Kidney (tissue), 14 donors: ENCODE data around the gene GPX4. TPM values are rescaled to one million over a fixed set of nuclear protein-coding genes. Genes with fewer than 3 reads are reported as not detected.

ENCODE experiments used
- DNase-seq, 5 donors: peaks; one replicate each; pipeline ENCODE4 v3.0.0-alpha.2; 2013 to 2020
- FAIRE-seq: peaks from 2 replicates; lab custom pipeline; 2012; peaks lifted over from hg19 to GRCh38; lab: Jason Lieb, UNC
- H3K27ac ChIP-seq, 2 donors: one replicate each; pipeline ENCODE4 v1.7.0; 2013; ENCODE audit warnings: low read depth in 2 of 2, low read length in 2 of 2, inconsistent platforms in 1 of 2
- H3K27me3 ChIP-seq: one replicate; pipeline ENCODE4 v1.7.1; 2013; ENCODE audit warnings: low read length, inconsistent platforms; ENCODE audit not compliant: control insufficient read depth, insufficient read depth
- H3K36me3 ChIP-seq, 3 donors: one replicate each; pipeline versions ENCODE4 v1.7.0 to v1.7.1; 2013; ENCODE audit warnings: low read length in 3 of 3, control low read depth in 1 of 3, inconsistent platforms in 1 of 3; ENCODE audit not compliant: insufficient read depth in 3 of 3, control insufficient read depth in 2 of 3
- H3K4me1 ChIP-seq, 3 donors: one replicate each; pipeline versions ENCODE4 v1.7.0 to v1.7.1; 2013; ENCODE audit warnings: low read length in 3 of 3, inconsistent platforms in 1 of 3, low read depth in 1 of 3; ENCODE audit not compliant: control insufficient read depth in 2 of 3, insufficient read depth in 2 of 3
- H3K4me3 ChIP-seq, 3 donors: one replicate each; pipeline versions ENCODE4 v1.7.0 to v1.8.1; 2013; ENCODE audit warnings: low read length in 3 of 3, control low read depth in 1 of 3, inconsistent platforms in 1 of 3
- H3K9ac ChIP-seq, 3 donors: one replicate each; pipeline versions ENCODE4 v1.7.0 to v1.7.1; 2013; ENCODE audit warnings: low read length in 3 of 3, control low read depth in 1 of 3, inconsistent platforms in 1 of 3
- H3K9me3 ChIP-seq, 3 donors: one replicate each; pipeline versions ENCODE4 v1.7.0 to v1.7.1; 2013; ENCODE audit warnings: low read length in 3 of 3, control low read depth in 1 of 3, inconsistent platforms in 1 of 3; ENCODE audit not compliant: control insufficient read depth in 2 of 3, insufficient read depth in 1 of 3
- intact Hi-C: fragments of 100-400 bp; cut with DNase I; formaldehyde crosslinking; loops from one replicate; pipeline ENCODE4 v1.11.1; 2022
- polyA plus RNA-seq: library from polyadenylated mRNA; stranded (reverse); fragments of 350-450 nt; fragmentation: Illumina TruSeq; extraction: RNeasy Lipid Tissue Mini Kit (QIAGEN cat#74804); gene quantifications from one replicate; pipeline ENCODE4 v1.2.3, GENCODE V29; 2014; ENCODE audit warnings: low read depth, low replicate concordance; ENCODE audit not compliant: insufficient read depth
- total RNA-seq: library from RNA; stranded (reverse); fragmentation: NEBNext Ultra II Directional; extraction: Animal tissue kit (Norgen Biotek cat#: 25700); gene quantifications from one replicate; pipeline ENCODE4 v1.2.1, GENCODE V29; 2021
- TF ChIP-seq, protein P1 (sequence below): IDR thresholded peaks from 3 replicates; pipeline ENCODE4 v1.5.1; 2012; ENCODE audit warnings: mild to moderate bottlenecking, moderate library complexity, borderline replicate concordance; ENCODE audit not compliant: insufficient read depth; ENCODE audit errors: extremely low read depth
- donor health status: control.
- donor health status: control.
- donor health status: control.
- donor health status: control.
- donor health status: control.
- donor health status: DM: yes; HTN: yes; CAD: no.
- donor health status: Normal renal cell carcinoma (clear cell type).

GPX4 gene
- total and polyA plus RNA-seq, 2 donors from 2014 or later: 268 to 966 TPM

DNA sequence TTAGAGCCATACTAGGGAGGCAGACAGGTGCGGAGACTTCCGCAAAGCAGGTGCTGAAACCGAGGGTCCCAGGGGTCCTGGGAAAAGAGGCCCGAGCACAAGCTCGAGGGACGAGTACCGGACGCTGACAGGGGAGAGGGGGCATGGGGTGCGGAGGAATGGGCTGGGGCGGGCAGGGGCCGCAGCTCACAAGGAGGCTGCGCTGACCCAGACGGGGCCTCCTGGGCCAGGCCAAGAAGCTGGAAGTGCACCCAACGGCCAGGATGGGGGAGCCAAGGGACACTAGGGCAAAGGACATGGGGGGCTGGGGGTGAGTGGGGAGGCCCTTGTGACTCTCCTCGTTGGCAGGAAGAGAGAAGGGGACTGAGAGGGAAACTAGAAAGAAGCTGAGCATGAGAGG lies 10.5 kb upstream of the GPX4 start:
- Histone ChIP-seq H3K9me3 (no peaks in the 10 kb centered on the region), H3K27ac (no peak overlapping the region), H3K36me3 (peaks cover 0 to 6% (median 0%) of the 10 kb centered on the region in 3 donors), H3K9ac (no peak overlapping the region), H3K4me3 (peak overlapping the region in 1 of 3 donors; percentile 88), H3K27me3 (no peaks in the 10 kb centered on the region), H3K4me1 (peaks cover 0 to 17% (median 0%) of the 10 kb centered on the region in 3 donors)
- no peak for FAIRE-seq
- intact Hi-C loops: no loop called here
- DNase-seq: no peak
- TF ChIP-seq, protein P1, sequence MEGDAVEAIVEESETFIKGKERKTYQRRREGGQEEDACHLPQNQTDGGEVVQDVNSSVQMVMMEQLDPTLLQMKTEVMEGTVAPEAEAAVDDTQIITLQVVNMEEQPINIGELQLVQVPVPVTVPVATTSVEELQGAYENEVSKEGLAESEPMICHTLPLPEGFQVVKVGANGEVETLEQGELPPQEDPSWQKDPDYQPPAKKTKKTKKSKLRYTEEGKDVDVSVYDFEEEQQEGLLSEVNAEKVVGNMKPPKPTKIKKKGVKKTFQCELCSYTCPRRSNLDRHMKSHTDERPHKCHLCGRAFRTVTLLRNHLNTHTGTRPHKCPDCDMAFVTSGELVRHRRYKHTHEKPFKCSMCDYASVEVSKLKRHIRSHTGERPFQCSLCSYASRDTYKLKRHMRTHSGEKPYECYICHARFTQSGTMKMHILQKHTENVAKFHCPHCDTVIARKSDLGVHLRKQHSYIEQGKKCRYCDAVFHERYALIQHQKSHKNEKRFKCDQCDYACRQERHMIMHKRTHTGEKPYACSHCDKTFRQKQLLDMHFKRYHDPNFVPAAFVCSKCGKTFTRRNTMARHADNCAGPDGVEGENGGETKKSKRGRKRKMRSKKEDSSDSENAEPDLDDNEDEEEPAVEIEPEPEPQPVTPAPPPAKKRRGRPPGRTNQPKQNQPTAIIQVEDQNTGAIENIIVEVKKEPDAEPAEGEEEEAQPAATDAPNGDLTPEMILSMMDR: no peak

DNA sequence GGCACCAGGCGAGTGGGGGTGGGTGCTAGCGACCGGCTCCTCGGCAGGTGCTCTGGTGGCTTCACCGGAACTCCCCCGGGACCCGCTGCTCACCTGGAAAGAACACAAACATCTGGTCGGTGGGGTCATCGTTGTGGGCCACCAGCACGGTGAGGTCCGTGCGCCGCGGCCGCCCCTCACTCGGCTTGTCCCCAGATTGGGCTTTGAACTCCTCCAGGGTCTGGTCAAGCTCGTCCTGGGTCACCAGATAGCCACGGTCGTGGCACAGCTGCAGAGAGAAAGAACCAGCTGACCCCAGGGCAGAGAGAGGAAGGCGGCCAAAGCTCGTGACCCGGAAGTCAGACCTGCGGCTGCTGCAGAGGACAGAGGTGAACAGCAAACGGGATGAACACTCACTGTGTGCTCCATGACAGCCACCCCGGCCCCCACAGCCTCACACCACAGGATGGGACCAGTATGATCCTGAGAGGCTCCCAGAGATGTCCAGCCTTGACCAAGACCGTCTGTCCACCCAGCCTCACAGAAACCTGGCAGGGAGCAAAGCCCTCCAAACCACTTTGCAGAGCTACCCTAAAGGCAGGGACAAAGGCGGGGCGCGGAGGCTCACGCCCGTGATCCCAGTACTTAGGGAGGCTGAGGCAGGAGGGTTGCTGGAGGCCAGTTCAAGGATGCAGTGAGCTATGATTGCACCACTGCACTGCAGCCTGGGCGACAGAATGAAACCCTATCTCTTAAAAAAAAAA lies 9.8 kb upstream of the GPX4 start:
- Histone ChIP-seq H3K4me3 (peak overlapping the region; percentile 65 to 88 (median 86)), H3K9me3 (no peaks in the 10 kb centered on the region), H3K36me3 (peaks cover 0 to 6% (median 0%) of the 10 kb centered on the region in 3 donors), H3K9ac (peak overlapping the region in 2 of 3 donors; percentile 1 to 84), H3K27me3 (no peaks in the 10 kb centered on the region), H3K4me1 (peaks cover 0 to 22% (median 5%) of the 10 kb centered on the region in 3 donors), H3K27ac (no peak overlapping the region)
- FAIRE-seq: no peak
- intact Hi-C loops: no loop called here
- TF ChIP-seq, protein P1: no peak
- DNase-seq: no peak

GRCh38 chr19:1094655-1094977 lies 9.2 kb upstream of the GPX4 start:
- FAIRE-seq (no peak), DNase-seq (no peak)
- Histone ChIP-seq H3K36me3 (peaks cover 0 to 6% (median 0%) of the 10 kb centered on the region in 3 donors), H3K9me3 (no peaks in the 10 kb centered on the region), H3K9ac (peak overlapping the region; percentile 42 to 84 (median 65)), H3K27ac (no peak overlapping the region), H3K4me3 (peak overlapping the region; percentile 65 to 88 (median 86)), H3K27me3 (no peaks in the 10 kb centered on the region), H3K4me1 (peaks cover 0 to 27% (median 6%) of the 10 kb centered on the region in 3 donors)
- TF ChIP-seq, protein P1: no peak
- intact Hi-C loops: no loop called here
